HG02588 (cell line): ENCODE data around the gene SGO1.
A peak's percentile ranks its signal among the peaks of the same experiment; 100 is the strongest.

Experiments
- ATAC-seq: cut with Tn5 transposase; IDR thresholded peaks from one replicate; pipeline ENCODE4 v1.9.1; 2021; ENCODE audit warnings: mild to moderate bottlenecking, moderate library complexity; ENCODE audit not compliant: unreplicated experiment

The SGO1 gene

DNA sequence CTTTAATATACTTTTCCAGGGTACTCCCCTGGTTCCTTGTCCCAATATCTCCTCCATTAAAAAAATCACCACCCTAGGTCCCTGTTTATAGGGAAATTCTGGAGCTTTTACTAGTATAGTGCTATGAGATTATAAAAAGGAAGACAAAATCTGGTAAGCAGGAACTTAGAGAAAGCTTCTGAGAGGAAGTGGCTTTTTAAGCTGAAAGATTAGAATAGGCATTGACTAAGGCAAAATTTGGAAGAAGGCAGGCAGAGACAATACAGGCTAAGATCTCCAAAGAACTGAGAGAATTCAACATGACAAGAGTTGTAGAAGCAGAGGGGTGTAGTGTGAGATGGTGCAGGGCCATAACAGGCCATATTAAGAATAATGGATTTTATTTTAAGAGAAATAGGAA lies 25.8 kb downstream of the SGO1 start:
- no peak for ATAC-seq

- ATAC-seq, result no peak
Observed at GRCh38 chr3:20154928-20155327, 31.1 kb downstream of the SGO1 start.

- ATAC-seq, result no peak
Observed at GRCh38 chr3:20154078-20154477, 31.9 kb downstream of the SGO1 start.

DNA sequence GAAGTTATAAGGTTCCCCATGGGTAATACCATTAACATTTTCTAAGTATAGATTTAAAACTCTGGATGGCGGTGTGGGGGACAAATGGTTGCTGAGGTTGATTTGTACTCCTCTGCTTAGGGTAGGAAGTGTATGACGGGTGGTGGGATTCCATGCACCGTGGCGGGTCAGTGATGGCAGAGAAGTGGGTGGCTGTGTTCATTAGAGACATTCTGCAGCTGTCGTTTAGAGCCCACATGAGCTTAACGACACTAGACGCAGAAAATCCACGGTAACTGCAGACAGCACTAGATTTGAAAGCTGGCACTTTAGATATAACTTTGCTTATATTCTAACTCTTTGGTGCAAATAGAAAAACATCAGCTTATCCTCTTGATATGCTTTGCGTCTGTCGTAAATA lies 37.5 kb downstream of the SGO1 start:
- ATAC-seq, result no peak

GRCh38 chr3:20147361-20147760 lies 38.6 kb downstream of the SGO1 start:
- ATAC-seq, result no peak

GRCh38 chr3:20146301-20146700 lies 39.7 kb downstream of the SGO1 start:
- no peak for ATAC-seq

DNA sequence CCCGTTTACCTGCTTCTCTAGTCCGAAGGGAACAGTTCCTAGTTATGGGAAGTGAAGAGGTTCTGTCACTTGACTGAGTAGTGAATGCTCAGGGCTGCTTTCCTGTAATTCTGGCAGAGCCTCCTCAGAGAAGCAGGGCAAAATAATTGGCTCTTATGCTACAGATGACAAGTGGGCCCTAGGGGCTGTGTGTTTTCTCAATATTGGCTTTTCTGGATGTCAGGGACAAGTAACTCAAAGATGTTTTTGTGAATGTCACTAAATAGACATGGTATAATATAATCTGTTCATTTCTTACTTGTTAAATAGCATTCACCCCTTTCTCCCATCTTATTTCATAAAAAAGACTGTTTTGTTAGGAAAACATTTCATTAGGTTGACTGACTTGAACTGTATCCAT lies 40.1 kb downstream of the SGO1 start:
- ATAC-seq, result no peak

GRCh38 chr3:20143519-20143918 lies 42.5 kb downstream of the SGO1 start:
- no peak for ATAC-seq

DNA sequence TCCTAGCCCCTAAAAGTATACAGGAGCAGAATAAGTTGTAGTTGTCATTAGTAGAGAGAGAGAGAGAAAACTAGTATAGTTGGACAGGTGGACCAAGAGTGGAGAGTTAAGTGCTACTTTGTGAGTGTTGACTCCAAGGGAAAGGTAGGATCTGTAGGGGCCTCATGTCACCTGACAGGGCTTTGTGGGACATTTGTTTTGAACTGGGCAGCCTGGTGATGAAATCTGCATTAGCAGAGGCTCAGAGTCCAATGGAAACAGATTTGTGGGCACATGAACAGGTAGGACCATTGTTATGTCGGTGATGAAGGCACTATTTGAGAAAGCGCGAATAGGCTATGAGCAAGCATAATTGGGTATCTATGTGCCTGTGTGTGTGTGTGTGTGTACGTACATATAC lies 43.5 kb downstream of the SGO1 start:
- ATAC-seq, result no peak

- no peak for ATAC-seq
Observed at GRCh38 chr3:20141851-20142250, 44.2 kb downstream of the SGO1 start.

GRCh38 chr3:20141316-20141715 lies 44.7 kb downstream of the SGO1 start:
- ATAC-seq, result no peak

GRCh38 chr3:20140881-20141280 lies 45.1 kb downstream of the SGO1 start:
- no peak for ATAC-seq

GRCh38 chr3:20137647-20138046 lies 48.4 kb downstream of the SGO1 start:
- no peak for ATAC-seq

- ATAC-seq, result no peak
Observed at GRCh38 chr3:20136231-20136630, 49.8 kb downstream of the SGO1 start.

DNA sequence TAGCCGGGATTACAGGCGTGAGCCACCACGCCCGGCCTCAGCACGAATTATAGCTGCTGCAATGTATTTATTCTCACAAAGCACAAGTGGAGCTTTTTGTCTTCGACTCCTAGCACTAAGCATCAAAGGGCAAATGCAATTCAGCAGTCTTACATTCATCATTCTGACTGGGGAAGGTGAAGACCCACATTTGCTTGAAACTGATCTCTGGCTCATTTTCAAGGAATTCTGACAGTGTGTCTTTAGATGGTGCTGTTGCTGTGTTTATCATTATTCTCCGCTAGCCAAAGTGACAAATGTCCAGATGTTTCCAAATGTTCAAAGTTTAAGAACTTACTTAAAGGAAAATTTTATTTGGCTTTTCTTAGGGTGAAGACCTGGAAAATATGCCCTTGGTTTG lies 55.9 kb downstream of the SGO1 start:
- ATAC-seq, result no peak

DNA sequence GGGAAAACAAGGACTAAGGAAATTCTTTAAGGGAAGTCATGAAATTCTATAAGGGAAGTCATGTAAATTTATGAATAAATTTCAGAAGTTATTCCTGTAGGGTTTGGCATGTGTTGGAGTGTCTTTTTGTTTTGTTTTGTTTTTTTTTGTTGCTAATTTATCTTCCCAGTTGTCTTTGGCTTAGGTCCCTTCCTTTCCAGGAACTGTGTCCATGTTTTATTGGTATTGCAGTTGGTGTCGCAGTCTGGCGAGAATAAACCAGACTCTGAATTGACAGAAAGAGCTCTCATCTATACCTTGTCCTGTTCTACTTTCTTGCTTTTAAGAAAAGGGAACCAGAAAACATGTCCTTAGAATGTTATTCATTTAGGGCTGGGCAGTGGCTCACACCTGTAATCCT lies 57.6 kb downstream of the SGO1 start:
- no peak for ATAC-seq

GRCh38 chr3:20125897-20126296 lies 60.1 kb downstream of the SGO1 start:
- peak; percentile 100 for ATAC-seq

DNA sequence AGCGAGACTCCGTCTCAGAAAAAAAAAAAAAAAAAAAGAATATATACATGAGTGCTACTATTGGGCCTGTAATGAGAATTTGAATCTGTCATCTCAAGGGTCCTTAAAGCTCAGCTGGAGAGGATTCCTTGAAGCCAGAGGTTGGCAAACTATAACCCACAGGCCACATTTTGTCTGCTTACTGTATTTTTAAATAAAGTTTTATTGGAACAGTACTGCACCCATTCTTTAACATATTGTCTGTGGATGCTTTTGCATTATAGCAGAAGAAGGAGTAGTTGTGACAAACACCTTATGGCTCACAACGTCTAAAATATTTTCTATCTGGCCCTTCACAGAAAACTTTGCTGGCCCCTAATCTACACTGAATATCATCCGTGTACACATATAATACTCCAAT lies 60.7 kb downstream of the SGO1 start:
- ATAC-seq, result no peak

- no peak for ATAC-seq
Observed at GRCh38 chr3:20123131-20123652, 62.8 kb downstream of the SGO1 start.

GRCh38 chr3:20121088-20121487 lies 64.9 kb downstream of the SGO1 start:
- no peak for ATAC-seq
